HG02610 (cell line): Measurements from ENCODE around the gene SLC17A9.
"Not testable (repeated sequence)": the region's sequence is repeated elsewhere in the genome, so short reads cannot be mapped to it uniquely, and the experiment has no call there.

Experiments used
- ATAC-seq: cut with Tn5 transposase; IDR thresholded peaks from one replicate; pipeline ENCODE4 v1.9.1; 2021; ENCODE audit warnings: mild to moderate bottlenecking, moderate library complexity; ENCODE audit not compliant: unreplicated experiment

The SLC17A9 gene

GRCh38 chr20:62920039-62920645 is 32.4 kb upstream of the SLC17A9 start:
- no peak for ATAC-seq

GRCh38 chr20:62921119-62921687 is 31.3 kb upstream of the SLC17A9 start:
- no peak for ATAC-seq

- ATAC-seq, result no peak
These were observed 30.0 kb upstream of the SLC17A9 start for GRCh38 chr20:62922451-62922921.

DNA sequence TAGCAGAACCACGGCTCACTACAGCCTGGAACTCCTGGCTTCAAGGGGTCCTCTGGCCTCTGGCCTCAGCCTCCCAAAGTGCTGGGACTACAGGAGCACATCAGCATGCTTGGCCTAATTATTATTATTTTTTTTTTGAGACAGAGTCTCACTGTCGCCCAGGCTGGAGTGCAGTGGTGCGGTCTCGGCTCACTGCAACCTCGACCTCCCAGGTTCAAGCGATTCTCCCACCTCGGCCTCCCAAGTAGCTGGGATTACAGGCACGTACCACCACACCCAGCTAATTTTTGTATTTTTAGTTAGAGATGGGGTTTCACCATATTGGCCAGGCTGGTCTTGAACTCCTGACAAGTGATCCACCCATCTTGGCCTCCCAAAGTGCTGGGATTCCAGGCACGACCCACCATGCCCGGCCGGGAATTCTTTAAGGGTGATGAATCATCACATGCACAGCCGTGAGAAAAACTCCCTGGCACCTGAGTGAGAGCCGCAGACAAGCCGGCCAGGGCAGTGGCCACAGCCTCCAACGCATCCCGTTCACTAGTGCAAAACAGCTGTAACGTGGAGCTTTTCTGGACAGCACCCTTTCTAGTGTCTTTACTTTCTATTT is 29.3 kb upstream of the SLC17A9 start:
- ATAC-seq, result not testable (repeated sequence)

DNA sequence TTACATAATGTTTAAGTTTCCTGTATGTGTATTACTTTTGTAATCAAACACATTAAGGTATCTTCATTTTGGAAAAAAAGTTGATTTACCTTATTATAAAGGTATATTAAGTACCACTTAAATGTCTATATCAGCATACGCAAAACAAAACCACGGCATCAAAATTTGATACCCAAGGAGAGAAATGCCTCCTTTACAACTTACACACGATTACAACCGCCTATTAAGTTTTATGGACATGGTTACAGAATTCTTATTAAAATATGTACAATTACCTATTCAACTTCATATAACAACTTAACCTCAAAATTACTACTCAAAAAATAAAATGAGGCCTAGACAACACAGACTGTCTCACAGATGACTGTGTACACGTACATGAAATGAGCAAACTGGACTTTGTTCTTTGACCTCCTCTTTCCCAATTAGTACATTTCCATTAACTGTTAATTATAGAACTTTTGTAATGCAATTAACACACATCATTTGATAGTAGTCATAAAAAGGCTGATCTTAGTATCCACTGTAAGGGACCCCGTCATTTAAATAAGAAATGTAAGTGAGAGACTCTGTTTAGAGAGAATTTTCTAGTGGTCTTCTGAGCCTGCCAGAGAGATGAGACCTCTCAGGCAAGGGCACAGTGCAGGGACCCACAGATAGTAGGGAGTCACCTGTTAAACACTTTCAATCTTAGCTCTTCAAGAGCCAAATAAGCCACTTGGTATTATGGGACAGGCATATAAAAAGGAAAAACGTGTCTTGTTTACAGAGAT is 28.7 kb upstream of the SLC17A9 start:
- no peak for ATAC-seq

DNA sequence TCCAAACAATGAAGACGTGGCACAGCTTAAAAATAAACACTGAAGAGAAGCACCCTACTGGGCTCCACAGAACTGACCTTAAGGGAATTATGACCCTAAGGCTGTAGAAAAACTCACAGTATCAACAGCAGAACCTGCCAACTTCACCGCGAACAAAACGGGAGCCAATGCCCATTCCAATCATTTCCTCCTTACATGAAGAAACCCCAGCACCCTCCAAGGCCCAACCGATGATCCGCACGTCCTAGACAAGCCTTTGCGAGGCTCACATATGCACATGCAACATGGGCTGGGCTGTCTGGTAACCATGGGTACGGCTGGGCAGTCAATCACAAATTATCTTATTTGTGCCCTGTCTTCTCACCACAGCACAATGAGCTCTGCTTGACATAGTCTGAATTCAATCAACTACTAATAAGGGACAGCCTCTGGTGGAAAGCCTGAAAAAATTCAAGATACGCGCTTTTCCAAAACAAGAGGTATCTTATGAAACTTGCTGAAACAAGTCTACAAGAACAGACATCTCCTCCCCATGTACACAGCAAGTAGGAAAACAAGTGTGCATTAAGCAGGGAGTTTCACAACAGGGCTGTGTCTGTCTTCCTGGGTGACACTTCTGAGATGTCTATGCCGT is 27.9 kb upstream of the SLC17A9 start:
- no peak for ATAC-seq

- no peak for ATAC-seq
These were observed 27.5 kb upstream of the SLC17A9 start for GRCh38 chr20:62925076-62925419.

DNA sequence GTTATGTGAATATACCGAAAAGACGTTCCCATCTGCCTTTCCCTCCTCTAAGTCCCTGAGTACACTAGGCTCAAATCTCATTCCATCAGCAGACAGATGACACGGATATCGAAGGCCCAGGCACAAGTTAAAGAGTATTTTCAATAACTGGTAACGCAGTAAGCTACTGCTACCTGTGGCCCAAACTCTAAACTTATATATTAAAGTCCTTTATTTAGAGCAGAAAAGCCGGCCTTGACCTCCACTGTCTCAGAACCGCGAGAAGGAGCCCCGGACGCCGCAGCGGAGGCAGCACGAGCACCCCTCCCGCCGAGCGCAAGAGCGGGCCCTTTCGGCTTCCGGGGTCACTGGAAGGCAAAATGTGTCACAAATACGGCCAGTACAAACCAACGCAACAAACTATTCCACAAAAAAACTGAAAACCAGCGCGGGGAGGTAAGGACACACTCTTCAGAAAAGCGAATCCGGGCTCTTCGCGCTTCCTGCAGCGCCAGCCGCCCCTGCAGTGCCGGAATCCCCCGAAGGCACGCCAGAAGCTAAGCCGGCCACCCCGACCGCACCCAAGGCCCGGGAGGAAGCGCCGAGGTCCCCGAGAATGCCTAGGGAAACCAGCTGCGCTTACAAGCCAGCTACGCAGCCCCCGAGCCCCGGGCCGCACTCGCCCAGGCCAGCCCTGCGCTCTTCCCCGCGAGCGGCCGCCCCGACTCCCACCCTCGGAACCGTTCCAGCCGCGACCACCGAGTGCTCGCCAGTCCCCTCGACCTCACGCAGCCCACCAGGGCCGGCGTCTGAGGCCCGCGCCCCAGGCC is 26.9 kb upstream of the SLC17A9 start:
- peak; percentile 4 for ATAC-seq

- peak; percentile 67 for ATAC-seq
These were observed 26.0 kb upstream of the SLC17A9 start, which contains the start of gene DIDO1 for GRCh38 chr20:62926229-62927127. TSS of gene DIDO1 (minus strand) at chr20:62926505.

- ATAC-seq, result no peak
These were observed 25.3 kb upstream of the SLC17A9 start for GRCh38 chr20:62927128-62927705.

- ATAC-seq, result no peak
These were observed 24.1 kb upstream of the SLC17A9 start for GRCh38 chr20:62928246-62928939.

DNA sequence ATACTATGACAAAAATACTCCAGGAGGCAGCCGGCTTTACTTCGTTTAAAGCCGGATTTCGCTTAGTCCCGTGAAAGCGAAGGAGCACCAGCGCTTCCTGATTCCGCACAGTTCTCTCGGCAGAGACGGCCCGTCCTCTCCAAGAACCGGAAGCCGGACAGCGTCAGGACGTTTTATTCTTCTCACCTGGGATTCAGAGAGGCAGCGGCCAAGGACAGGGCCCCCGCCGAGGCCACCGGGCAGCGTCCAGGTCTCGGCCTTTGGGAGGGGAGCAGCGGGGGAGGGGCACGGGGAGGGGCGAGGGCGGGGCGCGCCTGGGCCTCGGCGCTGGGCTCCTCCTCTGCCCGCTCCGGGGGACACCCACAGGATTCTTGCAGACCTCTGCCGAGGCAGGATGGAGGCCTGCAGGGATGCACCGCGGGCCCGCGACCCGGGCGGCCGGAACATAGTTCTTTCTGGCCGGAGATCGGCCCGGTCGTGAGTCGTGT is 23.4 kb upstream of the SLC17A9 start:
- ATAC-seq, result no peak

GRCh38 chr20:62931464-62931863 is 21.0 kb upstream of the SLC17A9 start:
- ATAC-seq, result no peak

- no peak for ATAC-seq
These were observed 18.5 kb upstream of the SLC17A9 start for GRCh38 chr20:62933966-62934365.

DNA sequence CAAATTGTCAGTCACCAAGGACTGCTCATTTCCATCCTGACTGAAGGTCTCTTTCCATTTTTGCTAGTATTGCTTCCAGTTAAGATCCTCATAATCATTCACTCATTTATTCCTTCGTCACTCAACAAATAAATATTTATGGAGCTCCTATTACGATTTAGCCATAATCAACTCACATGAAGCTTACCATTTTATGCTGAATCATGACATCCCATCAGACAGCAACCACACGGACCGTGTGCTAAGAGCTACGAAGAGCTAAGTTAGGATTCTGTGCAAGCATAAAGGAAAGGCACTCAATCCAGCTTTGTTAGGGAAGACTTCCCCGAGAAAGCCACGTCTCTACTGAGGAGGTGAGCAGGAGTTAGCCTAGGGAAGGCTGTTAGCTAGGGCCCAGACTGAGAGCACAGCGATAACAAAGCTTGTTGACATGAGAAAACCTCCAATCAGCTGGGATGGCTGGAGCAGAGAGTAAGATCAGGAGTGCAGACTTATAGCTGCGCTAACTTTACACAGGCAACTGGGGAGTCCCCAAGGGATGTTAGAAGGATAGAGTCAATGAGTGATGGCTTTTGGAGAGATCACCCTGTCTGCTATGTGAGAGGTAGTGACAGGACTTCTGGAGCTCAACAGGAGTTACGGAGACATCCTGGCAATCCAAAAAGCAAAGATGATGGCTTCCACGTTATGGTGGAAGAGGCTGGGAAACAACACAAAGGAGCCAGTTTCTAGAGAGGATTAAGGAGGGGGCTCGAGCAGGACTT is 17.1 kb upstream of the SLC17A9 start:
- no peak for ATAC-seq

DNA sequence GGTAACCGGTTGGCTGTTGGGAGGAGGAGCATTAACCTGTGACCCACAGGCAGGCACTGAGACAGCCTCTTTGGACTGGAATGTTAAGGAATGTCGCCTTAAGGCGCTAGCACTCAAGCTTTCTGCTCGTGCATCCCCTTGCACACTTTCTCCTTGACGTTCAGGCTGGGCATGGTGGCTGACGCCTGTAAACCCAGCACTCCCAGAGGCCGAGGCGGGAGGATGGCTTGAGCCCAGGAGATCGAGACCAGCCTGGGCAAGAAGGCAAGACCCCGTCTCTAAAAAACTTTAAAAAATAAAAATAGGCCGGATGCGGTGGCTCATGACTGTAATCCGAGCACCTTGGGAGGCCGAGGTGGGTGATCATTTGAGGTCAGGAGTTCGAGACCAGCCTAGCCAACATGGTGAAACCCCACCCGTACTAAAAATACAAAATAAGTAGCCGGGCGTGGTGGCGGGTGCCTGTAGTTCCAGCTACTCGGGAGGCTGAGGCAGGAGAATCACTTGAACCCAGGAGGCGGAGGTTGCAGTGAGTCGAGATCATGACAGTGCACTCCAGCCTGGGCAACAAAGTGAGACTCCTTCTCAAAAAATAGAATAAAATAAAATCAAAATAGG is 16.4 kb upstream of the SLC17A9 start:
- no peak for ATAC-seq
